Limb (tissue), 2 donors: ENCODE measurements around the gene SYNE2.

ENCODE experiments used
- DNase-seq, 2 donors: peaks; one replicate each; pipeline ENCODE4 v3.0.0-alpha.2; 2016; ENCODE audit errors: extremely low spot score in 2 of 2

Gene SYNE2

GRCh38 chr14:64247195-64247594 is 394.4 kb downstream of the SYNE2 start:
- DNase-seq: no peak

GRCh38 chr14:64248689-64249088 is 395.9 kb downstream of the SYNE2 start:
- DNase-seq: no peak

- no peak for DNase-seq
Observed at GRCh38 chr14:64249363-64249762, 396.6 kb downstream of the SYNE2 start.

GRCh38 chr14:64253672-64254071 is 400.9 kb downstream of the SYNE2 start:
- no peak for DNase-seq

- DNase-seq: no peak
Observed at GRCh38 chr14:64255756-64256155, 403.0 kb downstream of the SYNE2 start.

- no peak for DNase-seq
Observed at GRCh38 chr14:64260418-64260817, 407.6 kb downstream of the SYNE2 start.

GRCh38 chr14:64265222-64265621 is 412.4 kb downstream of the SYNE2 start:
- DNase-seq: no peak

- DNase-seq: no peak
Observed at GRCh38 chr14:64266239-64266638, 413.4 kb downstream of the SYNE2 start.

- DNase-seq: no peak
Observed at GRCh38 chr14:64272019-64272418, 419.2 kb downstream of the SYNE2 start.
